Measurements from ENCODE around the gene METRN. TPM values are rescaled to one million over a fixed set of nuclear protein-coding genes. Genes with fewer than 3 reads are reported as not detected.

METRN gene
- total and polyA plus RNA-seq, 2 donors (not counting 1 experiment from before 2014, with no cell fraction given): 6.9 to 10.4 TPM

- Histone ChIP-seq H3K4me1 (ENCODE audit: control insufficient read depth in 2 of 2, insufficient read depth in 2 of 2, low read length in 2 of 2) (peaks cover 0 to 3% of the 10 kb centered on the region in 2 donors), H3K9ac (ENCODE audit: low read length) (no peak overlapping the region), H2AFZ (ENCODE audit: insufficient read depth, low read depth, low read length, poor library complexity, severe bottlenecking) (no peak overlapping the region), H3K79me2 (ENCODE audit: control insufficient read depth, insufficient read depth, low read length) (no peaks in the 10 kb centered on the region), H3K36me3 (replicated peaks in 1 of 2; ENCODE audit: control extremely low read depth in 1 of 2, control insufficient read depth in 1 of 2, extremely low read depth in 1 of 2, insufficient read depth in 2 of 2, low read length in 1 of 2) (no peaks in the 10 kb centered on the region), H3K4me3 (ENCODE audit: control extremely low read depth in 1 of 5, extremely low read depth in 1 of 5, insufficient read depth in 1 of 5, low read depth in 2 of 5, low read length in 4 of 5) (no peak overlapping the region), H3K9me3 (ENCODE audit: control extremely low read depth in 1 of 3, control insufficient read depth in 2 of 3, insufficient read depth in 1 of 3, low read length in 2 of 3) (no peaks in the 10 kb centered on the region), H3K27ac (ENCODE audit: low read length in 2 of 2) (no peak overlapping the region), H3K27me3 (replicated peaks in 1 of 4; ENCODE audit: control extremely low read depth in 1 of 4, control insufficient read depth in 3 of 4, insufficient read depth in 4 of 4, low read length in 3 of 4) (peaks cover 0 to 8% (median 0%) of the 10 kb centered on the region in 4 experiments), H3K4me2 (replicated peaks; ENCODE audit: low read depth, low read length, poor library complexity, severe bottlenecking) (no peak overlapping the region), H4K20me1 (ENCODE audit: control insufficient read depth, insufficient read depth, low read length, poor library complexity, severe bottlenecking) (no peaks in the 10 kb centered on the region)
- ATAC-seq (ENCODE audit: low read depth) (no peak), DNase-seq (no peak)
- H3K4me1 Mint-ChIP-seq: no peaks in the 10 kb centered on the region
- H3K27me3 Mint-ChIP-seq: no peaks in the 10 kb centered on the region
- no peak for TF ChIP-seq CTCF (IDR thresholded peaks at IDR 0.05)
- no peak for TF ChIP-seq EZH2 (IDR thresholded peaks at IDR 0.05; ENCODE audit: borderline replicate concordance, insufficient read depth, low read depth, low read length, poor library complexity, severe bottlenecking)
- no peak overlapping the region for H3K27ac Mint-ChIP-seq
- intact Hi-C loops (cut with micrococcal nuclease): no loop called here
- CTCF ChIA-PET: no interaction called here
- H3K4me3 Mint-ChIP-seq: no peak overlapping the region
- POLR2A ChIA-PET: no interaction called here
- no peaks in the 10 kb centered on the region for H3K9me3 Mint-ChIP-seq (ENCODE audit: insufficient read depth)
- WGBS (ENCODE audit: insufficient coverage): 95% methylated on average over 33 of the region's 38 CpGs
Observed at GRCh38 chr16:764848-765487, 50.0 kb downstream of the METRN start.

GRCh38 chr16:765488-765865, 50.6 kb downstream of the METRN start:
- DNase-seq (no peak), ATAC-seq (ENCODE audit: low read depth) (no peak)
- Histone ChIP-seq H3K79me2 (ENCODE audit: control insufficient read depth, insufficient read depth, low read length) (no peaks in the 10 kb centered on the region), H3K4me2 (replicated peaks; ENCODE audit: low read depth, low read length, poor library complexity, severe bottlenecking) (no peak overlapping the region), H3K9ac (ENCODE audit: low read length) (no peak overlapping the region), H4K20me1 (ENCODE audit: control insufficient read depth, insufficient read depth, low read length, poor library complexity, severe bottlenecking) (no peaks in the 10 kb centered on the region), H3K4me3 (ENCODE audit: control extremely low read depth in 1 of 5, extremely low read depth in 1 of 5, insufficient read depth in 1 of 5, low read depth in 2 of 5, low read length in 4 of 5) (no peak overlapping the region), H3K27ac (ENCODE audit: low read length in 2 of 2) (no peak overlapping the region), H3K36me3 (replicated peaks in 1 of 2; ENCODE audit: control extremely low read depth in 1 of 2, control insufficient read depth in 1 of 2, extremely low read depth in 1 of 2, insufficient read depth in 2 of 2, low read length in 1 of 2) (no peaks in the 10 kb centered on the region), H3K9me3 (ENCODE audit: control extremely low read depth in 1 of 3, control insufficient read depth in 2 of 3, insufficient read depth in 1 of 3, low read length in 2 of 3) (no peaks in the 10 kb centered on the region), H3K4me1 (ENCODE audit: control insufficient read depth in 2 of 2, insufficient read depth in 2 of 2, low read length in 2 of 2) (peaks cover 0 to 3% of the 10 kb centered on the region in 2 donors), H2AFZ (ENCODE audit: insufficient read depth, low read depth, low read length, poor library complexity, severe bottlenecking) (no peak overlapping the region), H3K27me3 (replicated peaks in 1 of 4; ENCODE audit: control extremely low read depth in 1 of 4, control insufficient read depth in 3 of 4, insufficient read depth in 4 of 4, low read length in 3 of 4) (peaks cover 0 to 10% (median 0%) of the 10 kb centered on the region in 4 experiments)
- CTCF ChIA-PET: no interaction called here
- intact Hi-C loops (cut with micrococcal nuclease): no loop called here
- POLR2A ChIA-PET: no interaction called here
- TF ChIP-seq EZH2 (IDR thresholded peaks at IDR 0.05; ENCODE audit: borderline replicate concordance, insufficient read depth, low read depth, low read length, poor library complexity, severe bottlenecking): no peak
- TF ChIP-seq CTCF (IDR thresholded peaks at IDR 0.05): no peak
- Mint-ChIP-seq H3K9me3 (ENCODE audit: insufficient read depth) (no peaks in the 10 kb centered on the region), H3K4me3 (no peak overlapping the region), H3K27ac (no peak overlapping the region), H3K27me3 (no peaks in the 10 kb centered on the region), H3K4me1 (no peaks in the 10 kb centered on the region)
- 92% methylated on average over 29 of the region's 29 CpGs for WGBS (ENCODE audit: insufficient coverage)
